GM19395 (cell line): ENCODE results near the gene UBE2D2.
"Not testable (repeated sequence)": the region's sequence is repeated elsewhere in the genome, so short reads cannot be mapped to it uniquely, and the experiment has no call there.

Experiments used
- ATAC-seq: cut with Tn5 transposase; IDR thresholded peaks from one replicate; pipeline ENCODE4 v1.9.1; 2021; ENCODE audit warnings: mild to moderate bottlenecking, moderate library complexity; ENCODE audit not compliant: unreplicated experiment

Gene UBE2D2

DNA sequence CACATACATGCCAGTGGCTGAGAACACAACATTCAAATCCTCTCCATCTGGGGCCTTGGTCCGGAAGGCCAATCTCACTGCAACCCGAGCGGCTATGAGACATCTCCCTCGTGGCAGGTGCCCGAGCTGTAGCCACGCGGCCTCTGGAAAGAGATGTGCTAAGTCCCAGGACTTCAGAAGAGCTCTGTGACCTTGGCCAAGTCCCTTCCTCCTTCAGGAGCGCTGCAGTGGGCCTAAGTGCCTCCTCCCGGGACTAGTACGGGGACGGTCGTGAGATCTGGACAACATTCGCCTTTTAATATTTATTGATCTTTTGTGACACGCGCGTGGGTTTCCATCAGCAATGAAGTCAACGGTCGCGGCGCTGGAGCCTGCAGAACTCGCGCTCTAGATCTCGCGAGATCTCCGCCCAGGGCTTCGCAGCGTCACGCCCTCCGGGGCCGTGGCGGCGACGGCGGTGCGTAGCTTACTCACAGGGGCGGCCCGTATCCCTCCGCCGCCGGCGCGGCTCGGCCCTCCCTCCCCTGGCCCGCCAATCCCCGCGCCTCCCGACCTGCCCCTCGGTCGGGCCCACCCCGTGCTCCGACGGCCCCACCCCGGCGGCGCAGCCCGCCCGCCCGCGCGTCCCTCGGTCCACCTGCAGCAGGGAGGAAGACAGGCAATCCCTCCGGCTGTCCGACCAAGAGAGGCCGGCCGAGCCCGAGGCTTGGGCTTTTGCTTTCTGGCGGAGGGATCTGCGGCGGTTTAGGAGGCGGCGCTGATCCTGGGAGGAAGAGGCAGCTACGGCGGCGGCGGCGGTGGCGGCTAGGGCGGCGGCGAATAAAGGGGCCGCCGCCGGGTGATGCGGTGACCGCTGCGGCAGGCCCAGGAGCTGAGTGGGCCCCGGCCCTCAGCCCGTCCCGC is at the start of gene UBE2D2:
UBE2D2 (plus strand) TSS at position 588 of the 903 bp plus-strand sequence. CDS start 453 bp downstream, outside the sequence.
- peak; percentile 77 for ATAC-seq

DNA sequence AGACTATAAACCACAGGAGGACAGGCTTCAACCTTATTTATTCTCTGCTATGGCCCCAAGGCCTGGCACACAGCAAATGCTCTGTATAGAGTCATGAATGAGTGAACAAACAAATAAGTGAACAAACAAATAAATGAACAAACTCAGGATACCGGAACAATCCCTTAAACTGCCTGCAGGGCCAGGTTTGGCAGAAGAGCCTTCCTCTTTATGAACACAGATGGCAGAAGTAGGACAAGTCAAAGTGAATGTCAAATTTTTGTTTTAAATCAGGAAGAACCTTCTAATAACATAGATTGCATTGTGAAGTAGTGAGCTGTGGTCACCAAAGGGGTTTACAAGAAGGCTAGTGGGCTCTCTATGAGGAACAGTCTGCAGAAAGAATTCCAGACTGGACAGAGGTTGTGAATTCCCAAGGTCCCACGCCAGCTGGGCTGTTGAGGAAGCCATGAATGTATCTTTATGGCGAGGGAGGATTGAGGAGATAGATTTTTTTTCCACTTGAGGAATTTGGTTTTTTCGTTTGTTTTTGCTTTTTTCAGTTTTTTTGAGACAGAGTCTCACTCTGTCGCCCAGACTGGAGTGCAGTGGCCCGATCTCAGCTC is 48.3 kb upstream of the UBE2D2 start:
- ATAC-seq = no peak

DNA sequence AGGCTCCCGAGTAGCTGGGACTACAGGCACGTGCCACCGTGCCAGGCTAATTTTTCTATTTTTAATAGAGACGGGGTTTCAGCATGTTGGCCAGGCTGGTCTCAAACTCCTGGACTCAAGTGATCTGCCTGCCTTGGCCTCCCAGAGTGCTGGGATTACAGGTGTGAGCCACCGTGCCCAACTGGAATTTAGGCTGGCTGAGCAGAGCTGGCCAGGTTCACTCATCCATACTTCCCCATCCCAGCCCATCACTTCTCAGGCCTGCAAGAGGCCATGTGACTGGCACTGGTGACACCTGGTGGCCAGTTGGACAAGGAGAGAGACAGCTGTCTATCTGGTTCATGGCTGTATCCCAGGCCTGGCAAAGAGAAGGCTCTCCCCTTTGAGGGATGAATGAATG is 47.7 kb upstream of the UBE2D2 start:
- ATAC-seq = peak; percentile 57

DNA sequence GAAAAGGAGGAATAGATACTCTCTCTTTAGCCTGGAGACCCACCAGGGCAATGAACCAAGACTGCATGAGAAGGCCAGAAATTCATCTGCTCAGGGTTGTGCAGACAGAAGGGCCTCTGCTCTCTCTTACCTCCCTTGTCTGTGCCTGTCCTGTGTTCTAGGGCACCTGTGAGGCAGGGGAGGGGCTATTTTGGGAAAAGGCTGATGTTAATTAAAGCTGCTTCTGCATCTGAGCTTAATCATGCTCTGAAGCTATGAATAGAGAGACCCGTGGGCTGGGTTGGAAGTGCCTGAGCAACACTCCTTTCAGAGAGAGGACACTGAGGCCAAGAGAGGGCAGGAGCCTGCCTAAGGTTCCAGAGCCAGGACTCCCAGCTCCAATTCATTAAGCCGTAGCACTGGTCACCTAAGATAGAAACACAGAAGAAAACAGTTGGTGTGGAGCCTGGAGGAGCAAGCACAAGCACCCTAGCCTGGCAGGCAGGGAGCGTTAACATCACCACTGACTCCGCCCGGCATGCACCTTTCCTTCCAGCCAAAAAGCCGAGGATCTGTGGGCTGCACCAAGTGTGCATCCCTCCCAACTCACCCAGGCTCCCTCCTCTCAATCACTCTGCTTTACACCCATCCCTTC is 47.2 kb upstream of the UBE2D2 start:
- peak; percentile 6 for ATAC-seq

DNA sequence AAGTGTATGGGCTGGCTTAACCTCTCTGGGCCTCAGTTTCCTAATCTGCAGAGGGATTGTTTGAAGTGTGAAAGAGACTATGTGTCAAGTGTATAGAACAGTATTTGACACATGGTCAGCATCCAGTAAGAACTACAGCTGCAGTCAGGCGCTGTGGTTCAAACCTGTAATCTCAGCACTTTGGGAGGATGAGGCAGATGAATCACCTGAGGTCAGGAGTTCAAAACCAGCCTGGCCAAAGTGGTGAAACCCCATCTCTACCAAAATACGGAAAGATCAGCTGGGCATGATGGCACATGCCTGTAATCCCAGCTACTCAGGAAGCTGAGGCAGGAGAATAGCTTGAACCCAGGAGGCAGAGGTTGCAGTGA is 46.7 kb upstream of the UBE2D2 start:
- ATAC-seq = no peak

- peak; percentile 87 for ATAC-seq
Observed at GRCh38 chr5:139517683-139518564, 43.2 kb upstream of the UBE2D2 start.

DNA sequence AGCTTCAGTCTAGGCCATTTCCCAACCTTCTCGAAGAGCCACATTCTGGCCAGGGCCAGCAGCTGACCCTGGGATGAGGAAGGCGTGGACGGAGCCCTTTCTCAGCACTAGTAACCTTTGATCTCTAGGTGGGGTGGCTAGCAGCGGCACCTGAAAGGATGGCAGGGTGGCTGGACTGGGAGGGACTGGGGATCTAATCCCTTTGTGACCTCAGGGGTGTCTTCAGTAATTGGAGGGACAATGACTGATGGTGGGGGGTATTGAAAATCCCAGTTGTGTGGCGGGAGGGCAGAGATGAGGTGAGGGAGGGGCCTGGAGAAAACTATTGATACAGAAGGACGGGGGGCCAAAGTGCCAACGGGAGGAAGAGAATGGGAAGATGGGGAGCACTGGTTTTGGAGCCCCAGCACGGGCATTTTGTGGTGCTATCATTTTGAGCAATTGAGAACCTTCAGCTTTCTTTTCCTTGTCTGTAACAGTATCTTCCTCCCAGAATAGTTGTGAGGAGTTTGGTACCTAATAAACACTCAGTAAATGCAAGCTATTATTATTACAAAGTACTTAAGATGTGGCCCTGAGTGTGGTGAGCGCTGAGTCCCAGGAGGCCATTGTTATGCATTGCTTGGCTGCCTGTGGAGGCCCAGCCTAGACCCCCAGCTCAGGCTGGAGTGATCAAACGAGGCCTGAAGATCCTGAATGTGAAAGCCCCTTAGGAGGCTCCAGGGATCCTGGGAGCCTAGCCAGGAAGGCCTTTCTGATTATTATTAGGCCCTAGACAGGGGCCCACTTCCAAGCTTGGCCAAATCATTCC is 37.3 kb upstream of the UBE2D2 start:
- ATAC-seq = no peak

DNA sequence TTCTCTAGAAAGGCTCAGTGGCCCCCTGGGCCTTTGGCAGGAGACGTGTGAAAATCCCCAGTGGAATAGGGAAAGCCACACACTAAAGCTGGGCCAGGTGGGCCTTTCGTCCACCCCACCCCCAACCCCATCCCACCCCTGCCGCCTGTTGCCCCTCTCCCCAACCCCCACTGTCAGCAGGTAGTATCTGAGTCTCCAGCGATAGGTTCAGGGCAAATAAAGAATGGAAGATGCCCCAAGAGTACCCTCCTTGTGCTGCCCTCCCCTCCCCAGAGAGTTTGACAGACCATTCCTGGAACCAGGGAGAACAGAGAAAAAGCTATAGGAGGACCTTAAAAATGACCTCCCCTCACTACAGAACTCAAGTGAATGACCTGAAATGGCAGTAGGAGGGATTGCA is 36.7 kb upstream of the UBE2D2 start:
- peak; percentile 10 for ATAC-seq

GRCh38 chr5:139524940-139525585 is 36.1 kb upstream of the UBE2D2 start:
- ATAC-seq = peak; percentile 58

DNA sequence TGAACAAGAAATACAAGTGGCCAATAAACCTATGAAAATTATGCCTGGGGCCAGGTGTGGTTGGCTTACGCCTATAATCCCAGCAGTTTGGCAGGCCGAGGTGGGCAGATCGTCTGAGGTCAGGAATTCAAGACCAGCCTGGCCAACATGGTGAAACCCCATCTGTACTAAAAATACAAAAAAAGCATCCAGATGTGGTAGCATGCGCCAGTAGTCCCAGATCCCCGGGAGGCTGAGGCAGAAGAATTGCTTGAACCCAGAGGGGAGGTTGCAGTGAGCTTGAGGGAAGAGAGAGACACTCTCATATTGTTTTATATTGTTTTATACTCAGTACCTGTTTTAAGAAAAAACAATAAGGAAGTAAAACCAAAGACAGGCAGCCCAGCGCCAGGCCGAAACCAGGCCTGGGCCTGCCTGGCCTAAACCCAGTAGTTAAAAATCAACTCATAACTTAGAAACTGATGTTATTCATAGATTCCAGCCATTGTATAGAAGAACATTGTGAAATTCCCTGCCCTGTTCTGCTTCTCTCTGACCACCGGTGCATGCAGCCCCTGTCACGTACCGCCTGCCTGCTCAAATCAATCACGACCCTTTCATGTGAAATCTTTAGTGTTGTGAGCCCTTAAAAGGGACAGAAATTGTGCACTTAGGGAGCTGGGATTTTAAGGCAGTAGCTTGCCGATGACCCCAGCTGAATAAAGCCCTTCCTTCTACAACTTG is 35.4 kb upstream of the UBE2D2 start:
- ATAC-seq = peak; percentile 61

GRCh38 chr5:139526309-139527089 is 34.6 kb upstream of the UBE2D2 start:
- ATAC-seq = not testable (repeated sequence)

GRCh38 chr5:139527090-139527470 is 34.1 kb upstream of the UBE2D2 start:
- not testable (repeated sequence) for ATAC-seq

GRCh38 chr5:139527896-139528467 is 33.2 kb upstream of the UBE2D2 start:
- ATAC-seq = not testable (repeated sequence)

- ATAC-seq = not testable (repeated sequence)
Observed at GRCh38 chr5:139528695-139529094, 32.4 kb upstream of the UBE2D2 start.

- not testable (repeated sequence) for ATAC-seq
Observed at GRCh38 chr5:139530079-139530478, 31.1 kb upstream of the UBE2D2 start.

- no peak for ATAC-seq
Observed at GRCh38 chr5:139531772-139532169, 29.4 kb upstream of the UBE2D2 start.

GRCh38 chr5:139543423-139543991 is 17.6 kb upstream of the UBE2D2 start:
- peak; percentile 91 for ATAC-seq
